Right lobe of liver (tissue), 4 donors: ENCODE results near the gene ACVR2B.

Experiments used
- CTCF ChIP-seq, 4 donors: fragments of 200-600 bp in 3 of 4; fragments of 450-650 bp in 1 of 4; IDR thresholded peaks; one replicate each; pipeline versions ENCODE4 v1.5.1 to v1.8.0; 2016 to 2022; ENCODE audit warnings: antibody characterized with exemption in 4 of 4, mild to moderate bottlenecking in 2 of 4
- POLR2A ChIP-seq: fragments of 450-650 bp; IDR thresholded peaks from one replicate; pipeline ENCODE4 v1.6.1; 2017; ENCODE audit warnings: antibody characterized with exemption, mild to moderate bottlenecking
- donor health status: DM: no; HTN: no; CAD: no.
- donor health status: DM: no; HTN: no; CAD: no.
- donor health status: DM: no; HTN: yes; CAD: no.

DNA sequence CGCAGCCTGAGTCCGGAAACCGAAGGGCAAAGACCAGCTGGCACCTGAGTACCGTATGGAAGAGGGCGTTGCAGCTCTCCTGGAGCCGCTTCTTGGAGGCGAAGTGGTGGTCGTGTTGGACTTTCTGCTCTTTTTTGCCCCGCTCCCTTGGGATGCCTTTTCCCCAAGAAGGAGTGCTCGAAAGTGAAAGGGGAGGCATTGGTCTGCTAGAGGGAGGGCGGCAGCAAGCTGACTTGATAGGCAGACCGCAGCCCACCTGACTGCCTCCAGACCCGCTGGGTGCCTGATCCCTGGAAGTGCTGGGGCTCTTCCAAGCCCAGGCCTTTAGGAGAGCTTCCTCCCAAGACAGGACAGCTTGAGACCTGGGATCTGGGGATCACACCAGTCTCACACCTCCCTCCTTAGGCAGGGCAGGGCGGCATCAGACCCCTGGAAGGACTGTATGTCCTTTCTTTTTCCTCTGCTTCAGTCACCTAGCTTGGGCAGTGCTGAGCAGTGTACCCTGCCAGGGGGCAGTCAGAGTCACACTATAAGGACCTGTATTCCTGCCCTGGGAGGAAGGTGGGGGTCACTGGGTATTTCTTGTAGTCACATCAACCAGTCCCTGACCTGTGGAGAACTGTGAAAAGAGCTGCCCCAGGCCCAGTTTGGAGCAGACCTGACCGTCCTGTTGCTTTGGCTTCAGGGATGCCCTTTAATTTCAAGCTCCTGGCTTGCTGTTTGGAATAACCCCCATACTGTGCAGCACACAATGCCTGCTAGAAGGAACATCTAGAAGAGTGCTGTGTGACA lies 2.1 kb downstream of the ACVR2B start:
- TF ChIP-seq CTCF (IDR thresholded peaks at IDR 0.05): no peak
- TF ChIP-seq POLR2A: peak; percentile 48
